ENCODE measurements around the gene EMILIN1. TPM values are rescaled to one million over a fixed set of nuclear protein-coding genes. Genes with fewer than 3 reads are reported as not detected.

EMILIN1 gene
- total RNA-seq, 4 donors from 2014 or later: 6.8 to 18.2 (median 11.3) TPM

DNA sequence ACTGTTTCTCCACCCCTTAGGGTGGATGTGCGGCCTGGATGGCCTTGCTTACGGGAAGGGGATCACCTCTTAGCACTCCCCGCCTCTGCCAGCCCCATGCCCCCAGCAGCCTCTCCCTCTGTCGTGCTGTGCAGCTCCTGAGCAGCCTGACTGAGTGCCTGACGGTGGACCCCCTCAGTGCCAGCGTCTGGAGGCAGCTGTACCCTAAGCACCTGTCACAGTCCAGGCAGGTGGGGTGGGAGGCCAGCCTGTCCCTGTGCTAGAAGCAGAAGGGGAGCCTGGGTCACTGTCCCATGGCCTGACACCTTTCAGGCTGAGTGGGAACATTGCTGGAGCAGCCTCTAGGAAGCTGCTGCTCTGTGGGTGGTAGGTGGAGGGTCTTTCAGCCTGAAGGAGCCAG, 40.4 kb upstream of the EMILIN1 start:
- TF ChIP-seq POLR2A (IDR thresholded peaks at IDR 0.05): no peak
- TF ChIP-seq, protein P1, sequence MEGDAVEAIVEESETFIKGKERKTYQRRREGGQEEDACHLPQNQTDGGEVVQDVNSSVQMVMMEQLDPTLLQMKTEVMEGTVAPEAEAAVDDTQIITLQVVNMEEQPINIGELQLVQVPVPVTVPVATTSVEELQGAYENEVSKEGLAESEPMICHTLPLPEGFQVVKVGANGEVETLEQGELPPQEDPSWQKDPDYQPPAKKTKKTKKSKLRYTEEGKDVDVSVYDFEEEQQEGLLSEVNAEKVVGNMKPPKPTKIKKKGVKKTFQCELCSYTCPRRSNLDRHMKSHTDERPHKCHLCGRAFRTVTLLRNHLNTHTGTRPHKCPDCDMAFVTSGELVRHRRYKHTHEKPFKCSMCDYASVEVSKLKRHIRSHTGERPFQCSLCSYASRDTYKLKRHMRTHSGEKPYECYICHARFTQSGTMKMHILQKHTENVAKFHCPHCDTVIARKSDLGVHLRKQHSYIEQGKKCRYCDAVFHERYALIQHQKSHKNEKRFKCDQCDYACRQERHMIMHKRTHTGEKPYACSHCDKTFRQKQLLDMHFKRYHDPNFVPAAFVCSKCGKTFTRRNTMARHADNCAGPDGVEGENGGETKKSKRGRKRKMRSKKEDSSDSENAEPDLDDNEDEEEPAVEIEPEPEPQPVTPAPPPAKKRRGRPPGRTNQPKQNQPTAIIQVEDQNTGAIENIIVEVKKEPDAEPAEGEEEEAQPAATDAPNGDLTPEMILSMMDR (IDR thresholded peaks at IDR 0.05 in 4 of 5, conservative IDR thresholded peaks at IDR 0.05 in 1 of 5): no peak
- H3K9me3 ChIP-seq: no peaks in the 10 kb centered on the region
- intact Hi-C loops (cut with DNase I; ENCODE audit: low total_unique reads): no loop called here
- H3K4me3 ChIP-seq: no peak overlapping the region
- peaks cover 0 to 69% of the 10 kb centered on the region in 2 donors for H3K36me3 ChIP-seq
- no peak overlapping the region for H3K27ac ChIP-seq
- in situ Hi-C loops (cut with MboI; ENCODE audit: low sequenced_read_pairs in 4 of 4): loop anchor here in 3 of 4 donors (10.0 kb wide), 1 partner anchor 47 kb away; the partner anchor contains the start of gene KHK (in 3 of the 3)
- peaks cover 25 to 26% of the 10 kb centered on the region in 2 donors for H3K4me1 ChIP-seq
- no peak for ATAC-seq
- no peak for DNase-seq
- no peaks in the 10 kb centered on the region for H3K27me3 ChIP-seq

DNA sequence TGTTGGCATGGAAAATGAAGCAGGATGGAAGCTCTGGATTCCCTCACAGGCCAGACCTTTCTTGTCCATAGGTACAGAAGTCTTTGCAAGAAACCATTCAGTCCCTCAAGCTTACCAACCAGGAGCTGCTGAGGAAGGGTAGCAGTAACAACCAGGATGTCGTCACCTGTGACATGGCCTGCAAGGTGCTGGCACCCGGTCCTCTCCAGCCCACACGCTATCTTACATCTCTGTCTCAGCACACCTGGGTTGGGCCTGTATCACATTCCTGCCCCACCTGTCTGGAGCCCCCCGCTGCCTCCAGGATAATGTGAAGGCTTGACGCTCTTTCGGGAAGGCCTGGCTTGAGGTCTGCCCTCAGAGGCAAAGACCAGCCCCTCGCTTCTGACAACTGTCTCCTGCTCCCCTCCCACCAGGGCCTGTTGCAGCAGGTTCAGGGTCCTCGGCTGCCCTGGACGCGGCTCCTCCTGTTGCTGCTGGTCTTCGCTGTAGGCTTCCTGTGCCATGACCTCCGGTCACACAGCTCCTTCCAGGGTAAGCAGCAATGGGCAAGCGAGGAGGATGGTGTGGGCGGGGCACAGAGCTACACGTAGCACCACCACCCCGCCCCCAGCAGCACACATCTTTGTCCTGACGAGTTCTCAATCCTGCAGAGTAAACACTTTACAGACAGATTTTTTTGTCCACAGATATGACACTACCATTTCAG, 39.6 kb upstream of the EMILIN1 start:
- Histone ChIP-seq H3K27ac (no peak overlapping the region), H3K36me3 (peaks cover 0 to 69% of the 10 kb centered on the region in 2 donors), H3K4me3 (no peak overlapping the region), H3K4me1 (peaks cover 18 to 21% of the 10 kb centered on the region in 2 donors), H3K27me3 (no peaks in the 10 kb centered on the region), H3K9me3 (no peaks in the 10 kb centered on the region)
- intact Hi-C loops (cut with DNase I; ENCODE audit: low total_unique reads) (no loop called here), in situ Hi-C loops (cut with MboI; ENCODE audit: low sequenced_read_pairs in 4 of 4) (loop anchor here in 3 of 4 donors (10.0 kb wide), 1 partner anchor 46 kb away; the partner anchor contains the start of gene KHK (in 3 of the 3))
- no peak for TF ChIP-seq POLR2A (IDR thresholded peaks at IDR 0.05)
- TF ChIP-seq, protein P1 (IDR thresholded peaks at IDR 0.05 in 4 of 5, conservative IDR thresholded peaks at IDR 0.05 in 1 of 5): no peak
- no peak for ATAC-seq
- DNase-seq: no peak

DNA sequence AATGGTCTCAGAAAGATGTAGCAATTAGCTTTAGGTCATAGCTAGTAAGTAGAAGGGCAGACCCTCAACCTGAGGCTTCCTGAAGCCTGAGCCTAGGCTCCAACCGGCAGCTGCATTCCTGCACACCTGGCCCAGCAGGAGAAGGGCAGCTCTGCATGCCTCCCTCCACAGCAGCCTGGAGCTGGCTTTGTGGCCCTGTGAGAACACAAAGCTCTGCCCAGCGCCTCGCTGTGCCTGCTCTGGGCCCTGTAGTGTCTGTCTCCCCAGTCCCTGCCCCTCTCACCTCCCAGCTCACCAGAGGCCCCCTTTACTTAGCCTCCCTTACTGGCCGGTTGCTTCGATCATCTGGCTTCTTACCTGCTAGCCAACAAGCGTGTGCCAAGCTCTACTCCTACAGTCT, 39.0 kb upstream of the EMILIN1 start:
- DNase-seq: no peak
- ATAC-seq: no peak
- in situ Hi-C loops (cut with MboI; ENCODE audit: low sequenced_read_pairs in 4 of 4) (loop anchor here in 3 of 4 donors (10.0 kb wide), 1 partner anchor 45 kb away; the partner anchor contains the start of gene KHK (in 3 of the 3)), intact Hi-C loops (cut with DNase I; ENCODE audit: low total_unique reads) (no loop called here)
- peaks cover 12 to 15% of the 10 kb centered on the region in 2 donors for H3K4me1 ChIP-seq
- H3K27ac ChIP-seq: no peak overlapping the region
- no peaks in the 10 kb centered on the region for H3K9me3 ChIP-seq
- H3K36me3 ChIP-seq: peaks cover 0 to 69% of the 10 kb centered on the region in 2 donors
- no peaks in the 10 kb centered on the region for H3K27me3 ChIP-seq
- no peak for TF ChIP-seq POLR2A (IDR thresholded peaks at IDR 0.05)
- TF ChIP-seq, protein P1 (IDR thresholded peaks at IDR 0.05 in 4 of 5, conservative IDR thresholded peaks at IDR 0.05 in 1 of 5): no peak
- H3K4me3 ChIP-seq: no peak overlapping the region

DNA sequence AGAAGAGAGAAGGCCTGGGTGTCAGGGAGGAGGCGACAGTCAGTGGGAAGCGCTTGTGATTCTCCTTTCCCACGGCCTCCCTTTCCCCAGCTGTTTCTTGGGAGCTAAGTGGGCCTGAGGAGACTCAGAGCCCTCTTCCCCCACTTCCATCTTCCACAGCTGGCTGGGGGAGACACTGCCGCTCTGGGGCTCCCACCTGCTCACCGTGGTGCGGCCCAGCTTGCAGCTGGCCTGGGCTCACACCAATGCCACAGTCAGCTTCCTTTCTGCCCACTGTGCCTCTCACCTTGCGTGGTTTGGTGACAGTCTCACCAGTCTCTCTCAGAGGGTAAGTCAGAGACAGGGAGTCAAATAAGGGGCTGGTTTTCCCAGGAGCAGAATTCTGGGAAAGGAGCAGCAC, 38.5 kb upstream of the EMILIN1 start:
- no peak overlapping the region for H3K27ac ChIP-seq
- intact Hi-C loops (cut with DNase I; ENCODE audit: low total_unique reads) (no loop called here), in situ Hi-C loops (cut with MboI; ENCODE audit: low sequenced_read_pairs in 4 of 4) (loop anchor here in 3 of 4 donors (10.0 kb wide), 1 partner anchor 45 kb away; the partner anchor contains the start of gene KHK (in 3 of the 3))
- H3K27me3 ChIP-seq: no peaks in the 10 kb centered on the region
- peaks cover 0 to 66% of the 10 kb centered on the region in 2 donors for H3K36me3 ChIP-seq
- ATAC-seq: no peak
- no peak for DNase-seq
- no peaks in the 10 kb centered on the region for H3K9me3 ChIP-seq
- H3K4me3 ChIP-seq: no peak overlapping the region
- TF ChIP-seq, protein P1 (IDR thresholded peaks at IDR 0.05 in 4 of 5, conservative IDR thresholded peaks at IDR 0.05 in 1 of 5): no peak
- peaks cover 10 to 12% of the 10 kb centered on the region in 2 donors for H3K4me1 ChIP-seq

Measured in gastrocnemius medialis (tissue), 4 donors.